ENCODE data around the gene VWA1. TPM values are rescaled to one million over a fixed set of nuclear protein-coding genes. Genes with fewer than 3 reads are reported as not detected.

The VWA1 gene
- polyA plus RNA-seq, 1 donor (not counting 4 experiments of a cell fraction or from before 2014, with no cell fraction given) = 6.5 TPM

DNA sequence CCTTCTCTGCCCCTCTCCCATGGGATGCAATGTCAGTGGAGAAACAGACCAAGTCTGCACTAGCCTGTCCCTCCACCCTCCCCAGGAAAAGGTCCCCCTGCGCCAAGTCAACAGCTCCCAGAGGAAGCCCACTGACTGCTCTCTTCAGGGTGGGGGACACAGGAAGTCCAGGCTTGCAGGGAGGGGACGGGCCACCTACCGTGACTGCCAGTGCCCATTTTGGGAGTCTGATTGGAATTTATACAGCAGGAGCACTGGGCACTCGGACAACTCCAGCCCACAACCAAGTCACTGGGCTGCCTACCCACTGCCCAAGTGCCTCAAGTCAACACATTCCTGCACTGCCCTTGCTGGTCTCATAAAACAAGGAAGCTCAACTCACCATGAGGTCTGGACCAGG lies 42.5 kb upstream of the VWA1 start:
- H3K9me1 ChIP-seq (ENCODE audit: control insufficient read depth, extremely low read depth, insufficient read depth, low read length) = no peaks in the 10 kb centered on the region
- FAIRE-seq (no peak), DNase-seq (ENCODE audit: low read depth, low spot score) (no peak)
- peaks cover 41% of the 10 kb centered on the region for H3K79me2 ChIP-seq (ENCODE audit: control insufficient read depth, insufficient read depth, low read length)
- H3K36me3 ChIP-seq (ENCODE audit: control insufficient read depth in 2 of 2, extremely low read depth in 1 of 2, insufficient read depth in 2 of 2, low read length in 2 of 2) = peaks cover 57 to 64% of the 10 kb centered on the region in 2 experiments
- no peak overlapping the region for H3K4me3 ChIP-seq (ENCODE audit: control insufficient read depth in 2 of 3, extremely low read depth in 1 of 3, insufficient read depth in 2 of 3, low read depth in 1 of 3, low read length in 3 of 3)
- no peak overlapping the region for H3K27ac ChIP-seq (ENCODE audit: control insufficient read depth, insufficient read depth, low read length)
- TF ChIP-seq, protein P1, sequence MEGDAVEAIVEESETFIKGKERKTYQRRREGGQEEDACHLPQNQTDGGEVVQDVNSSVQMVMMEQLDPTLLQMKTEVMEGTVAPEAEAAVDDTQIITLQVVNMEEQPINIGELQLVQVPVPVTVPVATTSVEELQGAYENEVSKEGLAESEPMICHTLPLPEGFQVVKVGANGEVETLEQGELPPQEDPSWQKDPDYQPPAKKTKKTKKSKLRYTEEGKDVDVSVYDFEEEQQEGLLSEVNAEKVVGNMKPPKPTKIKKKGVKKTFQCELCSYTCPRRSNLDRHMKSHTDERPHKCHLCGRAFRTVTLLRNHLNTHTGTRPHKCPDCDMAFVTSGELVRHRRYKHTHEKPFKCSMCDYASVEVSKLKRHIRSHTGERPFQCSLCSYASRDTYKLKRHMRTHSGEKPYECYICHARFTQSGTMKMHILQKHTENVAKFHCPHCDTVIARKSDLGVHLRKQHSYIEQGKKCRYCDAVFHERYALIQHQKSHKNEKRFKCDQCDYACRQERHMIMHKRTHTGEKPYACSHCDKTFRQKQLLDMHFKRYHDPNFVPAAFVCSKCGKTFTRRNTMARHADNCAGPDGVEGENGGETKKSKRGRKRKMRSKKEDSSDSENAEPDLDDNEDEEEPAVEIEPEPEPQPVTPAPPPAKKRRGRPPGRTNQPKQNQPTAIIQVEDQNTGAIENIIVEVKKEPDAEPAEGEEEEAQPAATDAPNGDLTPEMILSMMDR (optimal IDR thresholded peaks at IDR 0.05 in 1 of 3, IDR thresholded peaks at IDR 0.05 in 1 of 3, conservative IDR thresholded peaks at IDR 0.05 in 1 of 3; ENCODE audit: extremely low read depth in 1 of 3, insufficient read depth in 2 of 3, low read length in 3 of 3) = no peak
- no peak for TF ChIP-seq EZH2 (IDR thresholded peaks at IDR 0.05; ENCODE audit: low read length)
- no peaks in the 10 kb centered on the region for H3K27me3 ChIP-seq (ENCODE audit: control insufficient read depth, extremely low read depth, insufficient read depth, low read length)
- no peak overlapping the region for H3K4me2 ChIP-seq (ENCODE audit: control insufficient read depth, extremely low read depth, insufficient read depth, low read depth, low read length)
- no peaks in the 10 kb centered on the region for H4K20me1 ChIP-seq (ENCODE audit: control insufficient read depth, extremely low read depth, insufficient read depth, low read length)
- dilution Hi-C loops (cut with MboI; ENCODE audit: extremely low pct_ligation_motif_present, low sequenced_read_pairs) = no loop called here
- no peaks in the 10 kb centered on the region for H3K9me3 ChIP-seq (ENCODE audit: control insufficient read depth, low read depth, low read length)
- H2AFZ ChIP-seq (ENCODE audit: control insufficient read depth, low read length) = no peak overlapping the region
- no peak overlapping the region for H3K9ac ChIP-seq (ENCODE audit: control insufficient read depth, extremely low read depth, insufficient read depth, low read length)
- peaks cover 5% of the 10 kb centered on the region for H3K4me1 ChIP-seq (ENCODE audit: control insufficient read depth, extremely low read depth, insufficient read depth, low read length)

DNA sequence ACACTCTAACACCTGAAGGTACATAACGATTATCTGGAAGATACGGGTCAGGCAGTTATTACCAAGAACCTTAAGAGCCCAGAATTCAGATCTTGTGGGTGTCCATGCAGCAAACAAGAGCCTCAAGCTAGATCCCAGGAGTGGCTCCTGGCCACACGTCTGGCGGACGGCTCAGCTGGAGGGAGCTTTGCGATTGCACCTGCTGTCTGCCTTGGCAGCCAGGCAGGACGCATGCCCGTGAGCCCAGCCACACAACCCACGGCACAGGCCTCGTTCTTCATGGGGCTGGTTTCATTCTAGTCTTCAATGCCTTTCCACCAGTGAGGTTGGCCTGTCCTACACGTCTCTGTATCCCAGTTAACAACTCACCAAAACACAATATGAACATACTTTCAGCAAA lies 42.1 kb upstream of the VWA1 start:
- Histone ChIP-seq H3K4me1 (ENCODE audit: control insufficient read depth, extremely low read depth, insufficient read depth, low read length) (peaks cover 9% of the 10 kb centered on the region), H3K27me3 (ENCODE audit: control insufficient read depth, extremely low read depth, insufficient read depth, low read length) (no peaks in the 10 kb centered on the region), H3K79me2 (ENCODE audit: control insufficient read depth, insufficient read depth, low read length) (peaks cover 45% of the 10 kb centered on the region), H3K9me1 (ENCODE audit: control insufficient read depth, extremely low read depth, insufficient read depth, low read length) (no peaks in the 10 kb centered on the region), H3K36me3 (ENCODE audit: control insufficient read depth in 2 of 2, extremely low read depth in 1 of 2, insufficient read depth in 2 of 2, low read length in 2 of 2) (peaks cover 55 to 62% of the 10 kb centered on the region in 2 experiments), H2AFZ (ENCODE audit: control insufficient read depth, low read length) (no peak overlapping the region), H4K20me1 (ENCODE audit: control insufficient read depth, extremely low read depth, insufficient read depth, low read length) (no peaks in the 10 kb centered on the region), H3K9ac (ENCODE audit: control insufficient read depth, extremely low read depth, insufficient read depth, low read length) (no peak overlapping the region), H3K9me3 (ENCODE audit: control insufficient read depth, low read depth, low read length) (no peaks in the 10 kb centered on the region), H3K27ac (ENCODE audit: control insufficient read depth, insufficient read depth, low read length) (no peak overlapping the region), H3K4me3 (ENCODE audit: control insufficient read depth in 2 of 3, extremely low read depth in 1 of 3, insufficient read depth in 2 of 3, low read depth in 1 of 3, low read length in 3 of 3) (no peak overlapping the region), H3K4me2 (ENCODE audit: control insufficient read depth, extremely low read depth, insufficient read depth, low read depth, low read length) (no peak overlapping the region)
- FAIRE-seq (no peak), DNase-seq (ENCODE audit: low read depth, low spot score) (no peak)
- TF ChIP-seq, protein P1 (optimal IDR thresholded peaks at IDR 0.05 in 1 of 3, IDR thresholded peaks at IDR 0.05 in 1 of 3, conservative IDR thresholded peaks at IDR 0.05 in 1 of 3; ENCODE audit: extremely low read depth in 1 of 3, insufficient read depth in 2 of 3, low read length in 3 of 3) = no peak
- no peak for TF ChIP-seq EZH2 (IDR thresholded peaks at IDR 0.05; ENCODE audit: low read length)
- dilution Hi-C loops (cut with MboI; ENCODE audit: extremely low pct_ligation_motif_present, low sequenced_read_pairs) = no loop called here
